Activated B cell treated with CpG ODN at 0.5 μM for 24 hours (primary cell): Measurements from ENCODE around the gene LRFN3. TPM values are rescaled to one million over a fixed set of nuclear protein-coding genes. Genes with fewer than 3 reads are reported as not detected.

ENCODE experiments used
- ATAC-seq: fragments of 200-7000 bp; cut with Tn5 transposase; one replicate; pipeline ENCODE4 v1.10.0; 2021; ENCODE audit warnings: low read depth, mild to moderate bottlenecking, moderate library complexity
- CTCF ChIA-PET: fragments of 350-600 bp; sonication (Branson Sonifier 250); formaldehyde crosslinking; loops from one replicate; lab custom pipeline; 2021; ENCODE audit warnings: antibody characterized with exemption; lab: Charles Lee
- POLR2A ChIA-PET: fragments of 350-600 bp; sonication (Branson Sonifier 250); formaldehyde crosslinking; loops from one replicate; lab custom pipeline; 2021; ENCODE audit warnings: antibody characterized with exemption; lab: Charles Lee
- DNase-seq: peaks from one replicate; pipeline ENCODE4 v3.0.0; 2022
- H3K27ac Mint-ChIP-seq: one replicate; pipeline ENCODE4 v1.8.0; 2020; ENCODE audit warnings: mixed read lengths
- H3K27me3 Mint-ChIP-seq: one replicate; pipeline ENCODE4 v1.8.0; 2021; ENCODE audit warnings: mixed read lengths
- H3K36me3 Mint-ChIP-seq: one replicate; pipeline ENCODE4 v1.8.0; 2021; ENCODE audit warnings: low read depth, mixed read lengths
- H3K4me1 Mint-ChIP-seq: one replicate; pipeline ENCODE4 v1.8.0; 2021; ENCODE audit warnings: mixed read lengths
- H3K4me3 Mint-ChIP-seq: one replicate; pipeline ENCODE4 v1.8.0; 2020; ENCODE audit warnings: mild to moderate bottlenecking, mixed read lengths
- H3K9me3 Mint-ChIP-seq: one replicate; pipeline ENCODE4 v1.8.0; 2020; ENCODE audit warnings: mixed read lengths
- intact Hi-C: fragments of 100-400 bp; cut with micrococcal nuclease; formaldehyde crosslinking; loops from one replicate; pipeline ENCODE4 v1.15.1; 2024
- total RNA-seq: library from RNA; stranded (reverse); gene quantifications from 2 replicates; pipeline ENCODE4 v1.2.3, GENCODE V29; 2022
- TF ChIP-seq, protein P1 (sequence below): fragments of 200-600 bp; IDR thresholded peaks from one replicate; pipeline ENCODE4 v1.8.0; 2022; ENCODE audit warnings: antibody characterized with exemption, mild to moderate bottlenecking

LRFN3 gene
- total RNA-seq, 1 donor from 2014 or later: 1.8 TPM

DNA sequence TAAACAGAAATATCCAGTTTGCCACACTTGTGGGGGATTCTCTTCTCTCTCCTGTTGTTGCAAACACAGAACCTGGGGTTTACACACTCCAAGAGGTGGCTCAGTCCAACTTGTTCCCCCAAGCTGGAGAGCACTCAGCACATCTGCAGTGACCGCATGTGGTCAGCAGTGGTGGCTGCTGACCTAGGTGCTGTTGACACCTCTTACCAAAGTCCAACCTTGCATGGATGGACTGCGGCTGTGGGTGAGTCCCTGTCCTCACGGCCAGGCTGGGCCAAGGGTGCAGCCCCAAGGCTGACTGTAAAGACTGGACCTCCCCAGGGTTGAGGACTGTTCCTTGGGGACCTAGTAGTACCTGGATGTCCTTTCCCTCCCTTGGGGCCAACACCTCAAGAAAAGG, 6.1 kb downstream of the LRFN3 start:
- ATAC-seq (no peak), DNase-seq (no peak)
- ChIA-PET POLR2A (no interaction called here), CTCF (no interaction called here)
- intact Hi-C loops: no loop called here
- Mint-ChIP-seq H3K4me1 (peaks cover 12% of the 10 kb centered on the region), H3K36me3 (no peaks in the 10 kb centered on the region), H3K9me3 (no peaks in the 10 kb centered on the region), H3K27me3 (peaks cover 12% of the 10 kb centered on the region), H3K27ac (no peak overlapping the region), H3K4me3 (no peak overlapping the region)
- TF ChIP-seq, protein P1, sequence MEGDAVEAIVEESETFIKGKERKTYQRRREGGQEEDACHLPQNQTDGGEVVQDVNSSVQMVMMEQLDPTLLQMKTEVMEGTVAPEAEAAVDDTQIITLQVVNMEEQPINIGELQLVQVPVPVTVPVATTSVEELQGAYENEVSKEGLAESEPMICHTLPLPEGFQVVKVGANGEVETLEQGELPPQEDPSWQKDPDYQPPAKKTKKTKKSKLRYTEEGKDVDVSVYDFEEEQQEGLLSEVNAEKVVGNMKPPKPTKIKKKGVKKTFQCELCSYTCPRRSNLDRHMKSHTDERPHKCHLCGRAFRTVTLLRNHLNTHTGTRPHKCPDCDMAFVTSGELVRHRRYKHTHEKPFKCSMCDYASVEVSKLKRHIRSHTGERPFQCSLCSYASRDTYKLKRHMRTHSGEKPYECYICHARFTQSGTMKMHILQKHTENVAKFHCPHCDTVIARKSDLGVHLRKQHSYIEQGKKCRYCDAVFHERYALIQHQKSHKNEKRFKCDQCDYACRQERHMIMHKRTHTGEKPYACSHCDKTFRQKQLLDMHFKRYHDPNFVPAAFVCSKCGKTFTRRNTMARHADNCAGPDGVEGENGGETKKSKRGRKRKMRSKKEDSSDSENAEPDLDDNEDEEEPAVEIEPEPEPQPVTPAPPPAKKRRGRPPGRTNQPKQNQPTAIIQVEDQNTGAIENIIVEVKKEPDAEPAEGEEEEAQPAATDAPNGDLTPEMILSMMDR: no peak

DNA sequence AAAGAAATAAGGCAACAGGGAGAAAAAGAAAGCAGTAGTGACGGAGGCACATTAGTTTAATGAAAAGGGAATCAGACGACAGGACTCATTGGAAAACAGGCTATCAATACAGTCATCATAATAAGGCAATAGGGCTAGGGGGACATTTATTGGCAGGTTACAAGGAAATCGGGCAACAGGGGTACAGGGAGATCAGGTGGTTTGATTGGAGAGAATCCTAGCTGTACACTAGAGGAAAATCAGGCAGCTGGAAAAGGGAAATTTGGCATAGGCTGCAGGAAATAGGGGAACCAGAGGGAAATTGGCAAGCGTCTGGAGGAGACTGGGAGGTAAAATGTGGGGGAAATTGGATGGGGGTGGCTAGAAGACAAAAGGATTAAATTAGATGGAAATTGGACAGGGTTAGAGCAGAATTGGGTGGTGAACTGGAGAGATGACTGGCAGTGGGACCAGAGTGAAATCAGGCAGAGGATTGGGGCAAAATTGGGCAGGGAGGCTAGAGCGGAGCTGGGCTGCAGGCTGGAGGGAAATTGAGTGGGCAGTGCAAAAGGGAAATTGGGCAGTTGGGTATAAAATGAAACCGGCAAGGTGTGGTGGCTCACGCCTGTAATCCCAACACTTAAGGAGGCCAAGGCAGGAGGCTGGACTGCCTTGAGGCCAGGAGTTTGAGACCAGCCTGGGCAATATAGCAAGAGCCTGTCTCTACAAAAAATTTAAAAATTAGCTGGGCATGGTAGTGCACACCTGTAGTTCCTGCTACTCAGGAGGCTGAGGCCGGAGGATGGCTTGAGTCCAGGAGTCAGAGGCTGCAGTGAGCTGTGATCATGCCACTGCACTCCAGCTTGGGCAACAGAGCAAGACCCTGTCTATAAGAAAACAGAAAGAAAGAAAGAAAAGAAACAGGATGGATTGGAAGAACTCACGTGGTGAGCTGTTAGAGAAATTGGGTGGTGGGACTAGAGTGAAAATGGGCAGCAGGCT, 7.4 kb downstream of the LRFN3 start:
- ATAC-seq (no peak), DNase-seq (no peak)
- H3K4me1 Mint-ChIP-seq: no peaks in the 10 kb centered on the region
- no peaks in the 10 kb centered on the region for H3K36me3 Mint-ChIP-seq
- no peak overlapping the region for H3K27ac Mint-ChIP-seq
- H3K9me3 Mint-ChIP-seq: no peaks in the 10 kb centered on the region
- H3K4me3 Mint-ChIP-seq: no peak overlapping the region
- TF ChIP-seq, protein P1: no peak
- POLR2A ChIA-PET: interaction anchor here (0.7 kb wide), 2 partner anchors 43 to 60 kb away, joined by 3 to 4 read pairs; no protein-coding TSS in a partner anchor
- CTCF ChIA-PET: no interaction called here
- peaks cover 3% of the 10 kb centered on the region for H3K27me3 Mint-ChIP-seq
- intact Hi-C loops: no loop called here

DNA sequence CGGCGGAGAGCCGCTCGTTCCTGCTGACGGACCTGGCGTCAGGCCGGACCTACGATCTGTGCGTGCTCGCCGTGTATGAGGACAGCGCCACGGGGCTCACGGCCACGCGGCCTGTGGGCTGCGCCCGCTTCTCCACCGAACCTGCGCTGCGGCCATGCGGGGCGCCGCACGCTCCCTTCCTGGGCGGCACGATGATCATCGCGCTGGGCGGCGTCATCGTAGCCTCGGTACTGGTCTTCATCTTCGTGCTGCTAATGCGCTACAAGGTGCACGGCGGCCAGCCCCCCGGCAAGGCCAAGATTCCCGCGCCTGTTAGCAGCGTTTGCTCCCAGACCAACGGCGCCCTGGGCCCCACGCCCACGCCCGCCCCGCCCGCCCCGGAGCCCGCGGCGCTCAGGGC, 8.4 kb downstream of the LRFN3 start:
- TF ChIP-seq, protein P1: no peak
- Mint-ChIP-seq H3K36me3 (no peaks in the 10 kb centered on the region), H3K4me1 (no peaks in the 10 kb centered on the region), H3K9me3 (no peaks in the 10 kb centered on the region), H3K4me3 (no peak overlapping the region), H3K27me3 (peaks cover 4% of the 10 kb centered on the region), H3K27ac (no peak overlapping the region)
- ChIA-PET CTCF (no interaction called here), POLR2A (interaction anchor here (0.7 kb wide), 1 partner anchor 61 kb away, joined by 4 read pairs; no protein-coding TSS in a partner anchor)
- DNase-seq (no peak), ATAC-seq (no peak)
- intact Hi-C loops: no loop called here

- Mint-ChIP-seq H3K36me3 (no peaks in the 10 kb centered on the region), H3K27ac (no peak overlapping the region), H3K27me3 (peaks cover 4% of the 10 kb centered on the region), H3K4me3 (no peak overlapping the region), H3K9me3 (no peaks in the 10 kb centered on the region), H3K4me1 (no peaks in the 10 kb centered on the region)
- TF ChIP-seq, protein P1: no peak
- intact Hi-C loops: no loop called here
- no peak for ATAC-seq
- POLR2A ChIA-PET: no interaction called here
- CTCF ChIA-PET: no interaction called here
- no peak for DNase-seq
Measured at GRCh38 chr19:35945121-35945790, 9.1 kb downstream of the LRFN3 start.

DNA sequence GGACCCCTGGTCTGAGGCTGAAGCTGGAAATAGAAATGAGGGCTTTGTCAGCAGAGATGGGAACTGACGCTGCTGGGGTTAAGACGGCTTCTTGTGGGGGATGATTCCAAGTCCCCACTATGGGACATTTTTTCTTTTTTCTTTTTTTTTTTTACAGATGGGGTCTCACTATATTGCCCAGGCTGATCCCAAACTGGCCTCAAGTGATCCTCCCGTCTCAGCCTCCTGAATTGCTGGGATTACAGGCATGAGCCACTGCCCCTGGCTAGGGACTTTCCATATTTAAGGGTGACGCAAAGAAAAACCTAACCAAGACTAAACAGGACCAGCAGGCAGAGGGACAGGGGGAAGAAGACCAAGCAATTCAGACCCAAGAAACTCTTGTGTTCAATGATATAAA, 10.0 kb downstream of the LRFN3 start:
- H3K27me3 Mint-ChIP-seq: peaks cover 4% of the 10 kb centered on the region
- CTCF ChIA-PET: no interaction called here
- H3K9me3 Mint-ChIP-seq: no peaks in the 10 kb centered on the region
- POLR2A ChIA-PET: no interaction called here
- ATAC-seq: no peak
- intact Hi-C loops: no loop called here
- DNase-seq: no peak
- H3K36me3 Mint-ChIP-seq: no peaks in the 10 kb centered on the region
- no peaks in the 10 kb centered on the region for H3K4me1 Mint-ChIP-seq
- TF ChIP-seq, protein P1: no peak
- H3K27ac Mint-ChIP-seq: no peak overlapping the region
- no peak overlapping the region for H3K4me3 Mint-ChIP-seq
